OCI-LY1 (cell line): ENCODE data around the gene TSPAN12.

Experiments used
- H2AFZ ChIP-seq: fragments of 200-600 bp; sonication (generic), shearing (Covaris generic); 2 replicates; pipeline ENCODE4 v1.6.0; 2014; ENCODE audit warnings: antibody characterized with exemption, mild to moderate bottlenecking, low read length
- H3F3A ChIP-seq: fragments of 200-600 bp; sonication (generic), shearing (Covaris generic); 2 replicates; pipeline ENCODE4 v1.6.0; 2014; ENCODE audit warnings: mild to moderate bottlenecking, antibody characterized with exemption, low read length, moderate library complexity; ENCODE audit not compliant: insufficient read depth
- H3K27ac ChIP-seq: fragments of 200-600 bp; sonication (generic); 2 replicates; pipeline ENCODE4 v1.5.1; 2014; ENCODE audit warnings: low read length, mixed run types, mild to moderate bottlenecking, low read depth; ENCODE audit not compliant: poor library complexity, severe bottlenecking
- H3K27me3 ChIP-seq: fragments of 200-600 bp; sonication (generic); 2 replicates; pipeline ENCODE4 v1.6.0; 2014; ENCODE audit warnings: antibody characterized with exemption, mild to moderate bottlenecking, low read length, moderate library complexity; ENCODE audit not compliant: insufficient read depth
- H3K36me3 ChIP-seq: fragments of 200-600 bp; sonication (generic); 2 replicates; pipeline ENCODE4 v1.6.1; 2014; ENCODE audit warnings: mild to moderate bottlenecking, antibody characterized with exemption, low read length, moderate library complexity, mixed read lengths; ENCODE audit not compliant: insufficient read depth
- H3K4me1 ChIP-seq: fragments of 200-600 bp; sonication (generic); 2 replicates; pipeline ENCODE4 v1.5.1; 2014; ENCODE audit warnings: mild to moderate bottlenecking, low read length, moderate library complexity; ENCODE audit not compliant: insufficient read depth, severe bottlenecking
- H3K4me2 ChIP-seq: fragments of 200-600 bp; sonication (generic), shearing (Covaris generic); 2 replicates; pipeline ENCODE4 v1.6.1; 2014; ENCODE audit warnings: low read length
- H3K4me3 ChIP-seq: fragments of 200-600 bp; sonication (generic); 2 replicates; pipeline ENCODE4 v1.5.1; 2014; ENCODE audit warnings: low read length, low read depth, mild to moderate bottlenecking, mixed read lengths; ENCODE audit not compliant: poor library complexity, severe bottlenecking
- H3K79me2 ChIP-seq: fragments of 200-600 bp; shearing (Covaris generic); 2 replicates; pipeline ENCODE4 v1.6.1; 2016; ENCODE audit warnings: mixed run types, low read length, mixed read lengths; ENCODE audit not compliant: insufficient read depth
- H3K9ac ChIP-seq: fragments of 200-600 bp; sonication (generic), shearing (Covaris generic); 2 replicates; pipeline ENCODE4 v1.6.1; 2014; ENCODE audit warnings: mild to moderate bottlenecking, low read length, mixed read lengths
- H3K9me2 ChIP-seq: fragments of 200-600 bp; sonication (generic), shearing (Covaris generic); 2 replicates; pipeline ENCODE4 v1.6.1; 2014; ENCODE audit warnings: low read depth, mild to moderate bottlenecking, low read length, mixed read lengths
- H3K9me3 ChIP-seq: fragments of 200-600 bp; shearing (Covaris generic); 2 replicates; pipeline ENCODE4 v1.6.1; 2014; ENCODE audit warnings: low read length, mixed read lengths
- H4K20me1 ChIP-seq: fragments of 200-600 bp; sonication (generic), shearing (Covaris generic); 2 replicates; pipeline ENCODE4 v1.6.0; 2016; ENCODE audit warnings: mild to moderate bottlenecking, low read length; ENCODE audit not compliant: insufficient read depth
- CTCF ChIP-seq: fragments of 200-600 bp; sonication (generic), shearing (Covaris generic); IDR thresholded peaks from 2 replicates; pipeline ENCODE4 v1.5.1; 2017; ENCODE audit warnings: mild to moderate bottlenecking, antibody characterized with exemption, low read length, moderate library complexity, mixed read lengths
- EZH2 ChIP-seq: fragments of 200-600 bp; sonication (generic), shearing (Covaris generic); IDR thresholded peaks from 2 replicates; pipeline ENCODE4 v1.8.0; 2017; ENCODE audit warnings: borderline replicate concordance, mixed run types, mild to moderate bottlenecking, antibody characterized with exemption, low read length, moderate library complexity, mixed read lengths

TSPAN12 gene

GRCh38 chr7:120792861-120793130, 65.1 kb downstream of the TSPAN12 start:
- no peaks in the 10 kb centered on the region for H3K9me3 ChIP-seq
- H3K79me2 ChIP-seq: no peaks in the 10 kb centered on the region
- H3K4me2 ChIP-seq: no peak overlapping the region
- H3K27me3 ChIP-seq: no peaks in the 10 kb centered on the region
- H3K36me3 ChIP-seq: no peaks in the 10 kb centered on the region
- TF ChIP-seq CTCF: no peak
- no peak for TF ChIP-seq EZH2
- H3K4me1 ChIP-seq: no peaks in the 10 kb centered on the region
- H3K27ac ChIP-seq: no peak overlapping the region
- no peak overlapping the region for H2AFZ ChIP-seq
- H3K9ac ChIP-seq: no peak overlapping the region
- H3F3A ChIP-seq: no peaks in the 10 kb centered on the region
- H3K4me3 ChIP-seq: no peak overlapping the region
- no peaks in the 10 kb centered on the region for H3K9me2 ChIP-seq
- H4K20me1 ChIP-seq: no peaks in the 10 kb centered on the region

GRCh38 chr7:120792091-120792860, 65.7 kb downstream of the TSPAN12 start:
- Histone ChIP-seq H3K27ac (no peak overlapping the region), H3F3A (no peaks in the 10 kb centered on the region), H3K9me2 (no peaks in the 10 kb centered on the region), H4K20me1 (no peaks in the 10 kb centered on the region), H3K4me3 (no peak overlapping the region), H3K4me2 (no peak overlapping the region), H3K27me3 (no peaks in the 10 kb centered on the region), H3K9me3 (no peaks in the 10 kb centered on the region), H3K79me2 (no peaks in the 10 kb centered on the region), H3K9ac (no peak overlapping the region), H3K4me1 (no peaks in the 10 kb centered on the region), H2AFZ (no peak overlapping the region), H3K36me3 (no peaks in the 10 kb centered on the region)
- TF ChIP-seq CTCF (peak; percentile 100), EZH2 (no peak)

- TF ChIP-seq CTCF (no peak), EZH2 (no peak)
- Histone ChIP-seq H3K9me2 (no peaks in the 10 kb centered on the region), H2AFZ (no peak overlapping the region)
Observed at GRCh38 chr7:120785095-120785494, 72.8 kb downstream of the TSPAN12 start.

More at GRCh38 chr7:120785095-120785494, 72.8 kb downstream of the TSPAN12 start:
- Histone ChIP-seq H3K79me2 (no peaks in the 10 kb centered on the region), H3K36me3 (no peaks in the 10 kb centered on the region), H3K27ac (no peak overlapping the region), H3K4me3 (no peak overlapping the region), H3F3A (no peaks in the 10 kb centered on the region), H3K4me1 (no peaks in the 10 kb centered on the region), H3K4me2 (no peak overlapping the region), H3K9me3 (no peaks in the 10 kb centered on the region), H3K9ac (no peak overlapping the region), H3K27me3 (peaks cover 5% of the 10 kb centered on the region; the same call in 1 of the 2 replicates), H4K20me1 (no peaks in the 10 kb centered on the region)
